Lower lobe of right lung (tissue), 2 donors: Measurements from ENCODE around the gene TXNL4B. TPM values are rescaled to one million over a fixed set of nuclear protein-coding genes. Genes with fewer than 3 reads are reported as not detected.

Experiments
- ATAC-seq, 2 donors: fragments of 200-7000 bp; cut with Tn5 transposase; one replicate each; pipeline ENCODE4 v1.9.1; 2020 to 2022; ENCODE audit warnings: mild to moderate bottlenecking in 2 of 2, moderate library complexity in 2 of 2
- DNase-seq: peaks from one replicate; pipeline ENCODE4 v3.0.0-alpha.2; 2020
- H3K27ac ChIP-seq: fragments of 200-600 bp; one replicate; pipeline ENCODE4 v1.8.0; 2022
- H3K27me3 ChIP-seq: fragments of 200-600 bp; one replicate; pipeline ENCODE4 v1.8.0; 2022; ENCODE audit warnings: low read depth
- H3K36me3 ChIP-seq: fragments of 200-600 bp; one replicate; pipeline ENCODE4 v1.8.0; 2022; ENCODE audit warnings: mild to moderate bottlenecking
- H3K4me1 ChIP-seq: fragments of 200-600 bp; one replicate; pipeline ENCODE4 v1.8.0; 2022
- H3K4me3 ChIP-seq: fragments of 200-600 bp; one replicate; pipeline ENCODE4 v1.8.0; 2022; ENCODE audit warnings: mild to moderate bottlenecking
- H3K9me3 ChIP-seq: fragments of 200-600 bp; one replicate; pipeline ENCODE4 v1.8.0; 2022
- intact Hi-C: fragments of 100-400 bp; cut with DNase I; formaldehyde crosslinking; loops from one replicate; pipeline ENCODE4 v1.11.0; 2022
- total RNA-seq: library from RNA; stranded (reverse); fragmentation: NEBNext Ultra II Directional; extraction: Animal tissue kit (Norgen Biotek cat#: 25700); gene quantifications from one replicate; pipeline ENCODE4 v1.2.1, GENCODE V29; 2021
- TF ChIP-seq, protein P1 (sequence below): fragments of 200-600 bp; IDR thresholded peaks from one replicate; pipeline ENCODE4 v1.8.0; 2022; ENCODE audit warnings: antibody characterized with exemption, mild to moderate bottlenecking
- donor health status: DM: no; HTN: yes; CAD: no; lungs with severe emphysema.

Gene TXNL4B
- total RNA-seq, 1 donor from 2014 or later, result 14.4 TPM

DNA sequence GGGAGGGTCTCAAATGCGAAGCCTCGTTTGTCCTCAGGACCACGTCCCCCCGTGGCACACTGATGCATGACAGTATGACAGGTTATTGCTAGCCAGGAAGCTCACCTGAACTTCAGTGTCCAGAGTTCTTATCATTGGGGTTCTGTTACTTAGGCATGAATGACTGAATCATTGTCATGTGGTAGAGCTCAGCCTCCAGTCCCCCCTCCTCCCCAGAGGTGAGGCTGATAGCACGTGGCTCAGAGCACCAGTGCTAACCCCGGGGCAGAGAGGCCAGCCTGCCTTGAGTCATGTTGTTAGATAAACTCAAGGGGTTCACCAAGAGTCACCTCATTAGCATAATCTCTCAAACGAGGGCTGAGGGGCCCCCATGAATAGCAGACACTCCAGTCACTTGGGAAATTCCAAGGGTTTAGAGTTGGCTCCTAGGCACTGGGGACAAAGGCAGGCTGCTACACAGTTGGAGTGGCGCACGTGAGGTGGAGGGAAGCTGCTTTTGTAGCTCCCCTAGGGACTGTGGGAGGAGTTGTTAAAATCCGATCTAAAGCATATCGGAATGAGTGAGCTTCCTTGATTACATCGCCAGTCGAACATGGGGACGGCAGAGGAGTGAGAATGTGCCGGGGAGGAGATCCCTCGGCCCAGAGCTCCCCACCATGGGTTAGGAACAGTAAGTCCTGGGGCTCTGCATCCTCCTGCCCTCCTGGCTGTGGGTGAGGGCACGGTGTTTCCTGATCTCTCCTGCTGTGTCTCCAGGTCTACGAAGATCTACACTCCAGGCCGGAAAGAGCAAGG, 18.4 kb upstream of the TXNL4B start:
- ATAC-seq (peak in 1 of 2 donors; percentile 8), DNase-seq (no peak)
- Histone ChIP-seq H3K27ac (no peak overlapping the region), H3K4me3 (no peak overlapping the region), H3K4me1 (no peaks in the 10 kb centered on the region), H3K9me3 (no peaks in the 10 kb centered on the region), H3K27me3 (no peaks in the 10 kb centered on the region), H3K36me3 (peaks cover 69% of the 10 kb centered on the region)
- intact Hi-C loops, result no loop called here
- TF ChIP-seq, protein P1, sequence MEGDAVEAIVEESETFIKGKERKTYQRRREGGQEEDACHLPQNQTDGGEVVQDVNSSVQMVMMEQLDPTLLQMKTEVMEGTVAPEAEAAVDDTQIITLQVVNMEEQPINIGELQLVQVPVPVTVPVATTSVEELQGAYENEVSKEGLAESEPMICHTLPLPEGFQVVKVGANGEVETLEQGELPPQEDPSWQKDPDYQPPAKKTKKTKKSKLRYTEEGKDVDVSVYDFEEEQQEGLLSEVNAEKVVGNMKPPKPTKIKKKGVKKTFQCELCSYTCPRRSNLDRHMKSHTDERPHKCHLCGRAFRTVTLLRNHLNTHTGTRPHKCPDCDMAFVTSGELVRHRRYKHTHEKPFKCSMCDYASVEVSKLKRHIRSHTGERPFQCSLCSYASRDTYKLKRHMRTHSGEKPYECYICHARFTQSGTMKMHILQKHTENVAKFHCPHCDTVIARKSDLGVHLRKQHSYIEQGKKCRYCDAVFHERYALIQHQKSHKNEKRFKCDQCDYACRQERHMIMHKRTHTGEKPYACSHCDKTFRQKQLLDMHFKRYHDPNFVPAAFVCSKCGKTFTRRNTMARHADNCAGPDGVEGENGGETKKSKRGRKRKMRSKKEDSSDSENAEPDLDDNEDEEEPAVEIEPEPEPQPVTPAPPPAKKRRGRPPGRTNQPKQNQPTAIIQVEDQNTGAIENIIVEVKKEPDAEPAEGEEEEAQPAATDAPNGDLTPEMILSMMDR, result no peak

DNA sequence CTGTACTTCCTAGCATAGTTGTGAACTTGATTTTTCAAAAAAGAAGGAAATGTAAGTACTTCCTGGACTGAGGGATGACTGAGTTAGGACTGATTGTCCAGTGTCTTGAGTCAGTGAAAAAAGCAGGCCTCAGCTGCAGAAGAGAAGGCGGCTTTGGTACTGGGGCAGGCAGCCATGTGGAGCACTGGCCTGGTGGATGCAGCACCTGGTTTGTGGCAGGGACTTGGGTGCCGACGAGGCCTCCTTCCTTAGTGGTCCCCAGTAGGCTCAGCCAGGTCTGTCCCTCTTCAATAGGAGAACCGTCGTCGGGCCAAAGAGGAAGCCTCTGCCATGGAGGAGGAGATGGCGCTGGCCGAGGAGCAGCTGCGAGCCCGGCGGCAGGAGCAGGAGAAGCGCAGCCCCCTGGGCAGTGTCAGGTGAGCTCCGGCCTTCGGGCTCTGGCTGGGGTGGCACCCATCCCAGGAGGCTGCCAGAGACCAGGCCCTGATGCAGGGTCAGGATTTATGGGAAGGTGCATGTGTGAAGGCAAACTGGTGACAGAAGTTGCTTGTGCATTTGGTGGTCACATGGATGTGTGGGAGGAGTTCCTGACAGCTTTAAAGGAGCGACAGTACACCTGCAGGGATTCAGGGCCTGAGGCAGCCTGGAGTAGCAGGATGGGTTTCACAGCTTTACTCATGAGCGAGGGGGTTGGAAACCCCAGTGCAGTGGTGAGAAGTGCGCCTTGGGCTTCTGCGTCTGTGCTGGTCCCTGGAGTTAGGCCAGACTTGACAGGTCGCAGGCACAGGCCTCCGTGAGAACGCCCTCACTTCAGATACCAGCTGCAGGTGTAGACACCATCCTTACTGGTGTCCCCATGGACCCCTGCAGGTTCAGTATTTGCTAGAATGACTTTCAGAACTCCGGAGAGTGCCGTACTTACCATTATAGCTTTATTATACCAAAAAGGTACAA, 17.5 kb upstream of the TXNL4B start:
- TF ChIP-seq, protein P1, result no peak
- Histone ChIP-seq H3K27ac (no peak overlapping the region), H3K36me3 (peaks cover 78% of the 10 kb centered on the region), H3K4me1 (no peaks in the 10 kb centered on the region), H3K9me3 (no peaks in the 10 kb centered on the region), H3K4me3 (no peak overlapping the region), H3K27me3 (no peaks in the 10 kb centered on the region)
- DNase-seq (no peak), ATAC-seq (no peak)
- intact Hi-C loops, result no loop called here

DNA sequence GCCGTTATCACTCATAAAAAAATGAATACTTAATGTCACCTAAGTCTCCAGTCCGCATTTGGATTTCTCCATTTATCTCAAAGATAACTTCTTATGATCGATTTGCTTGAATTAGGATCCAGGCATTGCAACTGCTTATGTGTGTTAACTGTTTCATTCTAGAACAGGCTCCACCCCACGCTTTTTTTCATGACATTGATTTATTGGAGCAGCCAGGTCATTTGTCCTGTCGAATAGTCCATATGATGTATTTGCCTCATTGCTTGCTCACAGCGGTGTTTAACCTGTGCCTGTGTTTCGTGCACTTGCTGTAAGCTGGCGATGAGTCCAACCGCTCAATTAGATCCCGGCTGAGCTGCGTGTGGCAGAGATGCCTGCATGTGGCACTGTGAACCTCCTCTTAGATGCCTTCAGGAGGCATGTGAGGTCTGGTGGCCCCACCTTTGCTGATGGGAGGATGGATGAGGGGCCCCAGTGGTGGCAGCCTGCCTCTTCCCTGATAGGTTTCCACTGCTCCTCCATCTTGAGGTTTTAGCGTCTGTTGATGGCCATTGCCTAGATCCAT, 16.6 kb upstream of the TXNL4B start:
- TF ChIP-seq, protein P1, result no peak
- Histone ChIP-seq H3K27ac (no peak overlapping the region), H3K4me3 (no peak overlapping the region), H3K4me1 (no peaks in the 10 kb centered on the region), H3K27me3 (no peaks in the 10 kb centered on the region), H3K9me3 (no peaks in the 10 kb centered on the region), H3K36me3 (peaks cover 87% of the 10 kb centered on the region)
- DNase-seq (no peak), ATAC-seq (no peak)
- intact Hi-C loops, result no loop called here

DNA sequence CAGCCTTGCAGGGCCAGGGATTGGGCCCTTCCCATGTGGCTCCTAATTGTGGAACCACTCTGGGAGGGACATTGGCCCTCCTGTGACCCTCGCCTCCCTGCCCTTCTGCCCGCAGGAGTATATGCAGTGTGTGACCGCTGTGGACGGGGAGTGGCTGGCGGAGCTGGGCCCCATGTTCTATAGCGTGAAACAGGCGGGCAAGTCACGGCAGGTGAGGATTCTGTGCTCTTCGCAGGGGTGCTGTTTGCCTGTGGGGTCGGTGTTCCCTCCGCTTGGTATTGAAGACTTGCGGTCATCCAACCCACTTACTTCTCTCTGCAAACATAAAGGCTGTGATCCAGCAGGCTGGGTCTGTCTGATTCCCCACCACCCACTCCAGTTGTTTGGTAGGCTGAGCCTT, 15.9 kb upstream of the TXNL4B start:
- H3K4me3 ChIP-seq, result no peak overlapping the region
- no peaks in the 10 kb centered on the region for H3K4me1 ChIP-seq
- intact Hi-C loops, result no loop called here
- H3K27ac ChIP-seq, result no peak overlapping the region
- TF ChIP-seq, protein P1, result no peak
- ATAC-seq (no peak), DNase-seq (no peak)
- peaks cover 95% of the 10 kb centered on the region for H3K36me3 ChIP-seq
- H3K9me3 ChIP-seq, result no peaks in the 10 kb centered on the region
- no peaks in the 10 kb centered on the region for H3K27me3 ChIP-seq

DNA sequence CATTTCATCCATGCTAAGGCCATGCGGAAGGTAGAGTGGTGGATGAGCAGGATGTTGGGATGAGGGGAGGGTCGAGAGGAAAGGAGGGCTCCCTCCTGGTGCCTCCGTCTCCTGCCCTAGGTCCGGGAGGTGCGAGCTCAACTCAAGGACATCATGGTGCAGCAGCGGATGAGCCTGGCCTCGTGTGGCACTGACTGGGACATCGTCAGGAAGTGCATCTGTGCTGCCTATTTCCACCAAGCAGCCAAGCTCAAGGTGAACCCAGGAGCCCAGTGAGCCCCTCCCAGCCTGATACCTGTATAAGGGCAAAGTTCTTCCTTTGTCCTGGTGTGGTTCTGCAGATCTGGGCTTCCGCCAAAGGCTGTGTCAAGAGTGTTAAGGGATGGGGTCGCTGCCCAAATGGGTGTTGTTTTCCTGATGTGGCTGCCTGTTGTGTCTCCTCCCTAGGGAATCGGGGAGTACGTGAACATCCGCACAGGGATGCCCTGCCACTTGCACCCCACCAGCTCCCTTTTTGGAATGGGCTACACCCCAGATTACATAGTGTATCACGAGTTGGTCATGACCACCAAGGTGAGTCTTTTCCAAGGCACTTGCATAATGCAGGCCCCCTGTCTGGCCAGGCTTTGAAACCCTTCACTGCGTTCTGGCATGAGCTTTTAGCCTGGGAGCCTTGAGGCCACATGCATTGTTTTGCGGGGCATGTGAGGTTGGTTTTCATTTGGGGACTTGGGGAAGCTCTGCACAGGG, 15.1 kb upstream of the TXNL4B start:
- H3K9me3 ChIP-seq, result no peaks in the 10 kb centered on the region
- H3K36me3 ChIP-seq, result peaks cover 100% of the 10 kb centered on the region
- intact Hi-C loops, result no loop called here
- DNase-seq (no peak), ATAC-seq (no peak)
- TF ChIP-seq, protein P1, result no peak
- H3K4me3 ChIP-seq, result no peak overlapping the region
- no peaks in the 10 kb centered on the region for H3K4me1 ChIP-seq
- no peak overlapping the region for H3K27ac ChIP-seq
- no peaks in the 10 kb centered on the region for H3K27me3 ChIP-seq
